HG03039 (cell line): ENCODE results near the gene MLLT1.

ENCODE experiments used
- ATAC-seq: cut with Tn5 transposase; IDR thresholded peaks from one replicate; pipeline ENCODE4 v1.9.1; 2021; ENCODE audit warnings: mild to moderate bottlenecking, moderate library complexity; ENCODE audit not compliant: unreplicated experiment

The MLLT1 gene

DNA sequence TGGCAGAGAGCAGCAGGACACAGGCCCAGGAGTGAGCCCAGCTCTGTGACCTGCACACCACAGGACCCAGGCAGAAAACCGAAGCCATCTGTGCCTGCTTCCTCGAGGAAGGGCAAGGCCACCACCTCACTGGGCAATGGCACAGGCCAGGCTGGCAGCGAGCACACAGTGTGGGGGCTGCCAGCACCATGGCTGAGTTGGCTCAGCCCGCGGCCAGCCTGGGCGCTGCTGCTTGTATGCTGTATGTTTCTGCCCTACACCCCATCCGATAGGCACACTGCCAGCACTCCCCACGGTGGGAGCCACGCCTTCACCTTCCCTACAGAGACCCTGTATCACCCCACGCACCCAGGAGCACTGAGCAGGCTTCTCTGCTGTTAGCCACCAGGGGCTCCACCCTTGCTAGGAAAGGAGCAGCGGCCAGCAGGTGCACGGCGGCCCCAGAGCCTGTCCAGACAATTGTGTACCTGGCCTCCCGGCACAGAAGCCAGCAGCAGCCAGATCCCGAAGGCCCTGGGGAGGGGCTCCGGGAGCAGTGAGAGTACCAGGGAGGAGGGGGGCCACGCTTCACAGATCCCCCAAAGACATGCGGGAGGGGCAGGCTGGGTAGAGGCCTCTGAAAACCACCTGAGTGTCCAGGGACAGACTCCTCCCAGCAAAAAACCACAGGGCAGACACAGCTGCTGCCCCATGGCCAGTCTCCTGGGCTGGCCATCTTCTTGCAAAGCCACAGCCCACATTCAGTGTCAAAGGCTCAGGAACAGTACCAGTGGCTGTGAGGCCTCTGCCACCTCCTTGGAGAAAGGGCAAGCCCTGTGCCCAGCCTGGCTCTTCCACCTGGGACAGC lies 56.1 kb downstream of the MLLT1 start:
- no peak for ATAC-seq

DNA sequence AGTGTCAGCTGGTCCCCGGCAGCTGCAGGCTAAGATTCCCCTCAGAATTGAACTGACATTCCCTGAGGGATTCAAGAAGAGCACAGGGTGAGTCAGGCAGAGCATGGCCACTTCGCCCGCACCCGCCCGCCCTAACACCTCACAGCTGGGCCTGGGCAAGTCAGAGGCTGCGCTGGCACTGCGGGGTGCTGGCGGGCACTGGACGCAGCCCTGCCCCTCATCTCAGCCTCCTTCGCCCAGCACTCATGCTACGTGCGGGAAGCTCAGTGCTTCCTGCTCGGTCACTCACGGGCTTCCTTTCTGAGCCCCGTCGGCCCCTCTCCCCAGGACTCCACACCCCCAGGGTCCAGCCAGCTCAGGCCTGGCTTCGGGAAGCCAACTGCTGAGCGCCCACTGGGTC lies 56.9 kb downstream of the MLLT1 start:
- no peak for ATAC-seq

DNA sequence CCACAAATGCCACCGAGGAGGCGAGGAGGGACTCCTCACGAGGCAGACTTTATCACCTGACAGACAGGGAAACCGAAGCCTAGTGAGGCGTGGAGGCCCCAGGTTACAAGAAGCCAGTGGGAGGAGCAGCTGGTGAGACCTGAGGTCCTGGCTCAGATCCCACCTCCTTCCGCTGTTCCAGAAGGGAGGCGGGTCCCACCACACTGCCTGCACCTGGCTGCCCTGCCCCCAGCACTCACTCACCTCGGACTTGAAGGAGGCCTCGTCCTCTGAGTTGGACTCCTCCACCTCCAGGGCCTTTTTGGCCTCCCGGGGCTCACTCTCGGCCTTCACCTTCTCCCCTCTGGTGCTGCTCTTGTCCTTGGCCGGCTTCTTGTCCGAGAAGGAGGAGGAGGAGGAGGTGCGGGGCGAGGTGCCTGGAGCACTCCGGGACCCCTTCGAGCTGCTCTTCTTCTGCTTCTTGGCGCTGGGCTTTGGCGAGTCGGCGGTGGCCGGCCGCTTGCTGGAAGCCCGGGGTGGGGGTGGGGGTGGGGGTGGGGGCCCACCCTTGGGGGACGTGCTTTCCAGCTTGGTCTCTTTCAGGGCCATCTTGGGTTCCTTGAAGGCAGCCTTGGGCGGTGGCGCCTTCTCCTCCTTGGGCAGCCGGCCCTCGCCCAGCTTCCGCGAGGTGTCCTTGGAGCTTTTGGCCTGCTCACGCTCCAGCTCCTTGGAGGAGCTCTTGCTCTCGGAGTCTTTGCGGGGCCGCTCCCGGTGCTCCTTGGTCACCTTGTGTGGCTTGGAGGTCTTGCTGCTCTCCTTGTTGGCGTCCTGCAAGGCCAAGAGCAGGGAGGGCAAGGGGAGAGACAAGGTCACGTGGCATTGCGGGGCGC lies 57.7 kb downstream of the MLLT1 start:
- ATAC-seq = no peak

DNA sequence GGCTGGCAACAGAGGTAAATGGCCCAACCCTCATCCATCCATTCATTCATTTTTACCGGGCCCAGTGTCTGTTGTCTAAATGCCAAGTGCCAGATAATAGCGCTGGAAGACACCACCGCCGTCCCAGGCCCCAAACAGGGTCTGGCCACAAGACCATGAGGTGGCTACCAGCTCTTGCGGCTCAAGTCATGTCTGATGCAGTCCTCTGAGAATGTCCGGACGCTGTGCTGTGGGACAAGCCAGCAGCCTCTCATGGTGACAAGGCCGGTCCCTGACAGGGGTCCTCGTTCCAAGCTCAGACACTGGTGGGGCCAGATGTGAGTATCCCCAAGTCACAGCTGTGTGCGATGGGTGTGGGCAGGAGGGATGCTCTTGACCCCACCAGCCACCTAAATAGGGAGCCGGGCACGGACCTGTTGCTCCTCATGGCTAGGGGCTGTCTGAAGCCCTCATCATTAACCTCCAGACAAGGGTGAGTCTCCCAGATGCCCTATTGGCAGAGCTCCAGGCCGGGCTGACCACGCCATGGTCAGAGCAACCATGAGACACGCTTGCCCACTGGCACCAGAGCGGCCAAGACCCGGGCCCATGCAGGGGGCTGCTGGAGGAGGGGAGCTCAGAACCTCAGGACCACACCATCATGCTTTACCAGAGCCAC lies 58.4 kb downstream of the MLLT1 start:
- no peak for ATAC-seq

DNA sequence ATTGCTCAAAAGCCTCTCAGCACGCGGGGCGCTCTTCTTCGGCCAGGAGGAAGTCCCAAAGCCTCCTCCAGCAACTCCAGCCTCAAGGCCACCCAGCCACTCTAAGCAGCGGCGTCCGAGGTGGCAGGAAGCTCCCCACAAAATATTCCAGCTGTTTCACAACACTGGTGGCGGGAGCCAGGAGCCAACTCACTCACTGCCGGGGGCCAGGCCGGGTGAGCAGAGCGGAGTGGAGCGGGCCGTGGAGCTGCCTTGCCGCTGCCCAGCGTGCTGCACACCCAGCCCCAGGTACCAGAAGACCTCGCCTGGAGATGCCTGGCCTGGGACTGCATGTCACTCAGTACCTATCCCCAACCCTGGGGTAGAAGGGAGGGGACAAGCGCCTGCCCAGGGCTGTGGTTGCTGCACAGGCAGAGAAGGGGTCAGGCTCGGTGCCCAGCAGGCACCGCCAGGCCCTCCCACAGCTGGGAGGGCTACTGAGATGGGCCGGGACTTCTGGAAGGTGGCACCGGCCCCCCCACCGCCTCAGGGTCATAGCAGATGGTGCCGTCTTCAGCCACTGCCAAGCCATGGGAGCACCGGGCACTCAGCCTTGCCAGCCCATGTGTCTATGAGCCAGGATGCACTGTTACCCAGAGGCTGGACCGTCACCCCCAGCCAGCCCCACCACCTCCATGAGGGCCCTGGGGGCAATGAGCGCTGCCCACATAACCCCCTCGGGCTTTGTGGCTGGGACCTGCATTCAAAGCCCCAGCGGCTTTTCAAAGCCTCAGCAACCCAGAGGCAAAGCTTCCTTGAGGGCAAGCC lies 59.2 kb downstream of the MLLT1 start:
- no peak for ATAC-seq

DNA sequence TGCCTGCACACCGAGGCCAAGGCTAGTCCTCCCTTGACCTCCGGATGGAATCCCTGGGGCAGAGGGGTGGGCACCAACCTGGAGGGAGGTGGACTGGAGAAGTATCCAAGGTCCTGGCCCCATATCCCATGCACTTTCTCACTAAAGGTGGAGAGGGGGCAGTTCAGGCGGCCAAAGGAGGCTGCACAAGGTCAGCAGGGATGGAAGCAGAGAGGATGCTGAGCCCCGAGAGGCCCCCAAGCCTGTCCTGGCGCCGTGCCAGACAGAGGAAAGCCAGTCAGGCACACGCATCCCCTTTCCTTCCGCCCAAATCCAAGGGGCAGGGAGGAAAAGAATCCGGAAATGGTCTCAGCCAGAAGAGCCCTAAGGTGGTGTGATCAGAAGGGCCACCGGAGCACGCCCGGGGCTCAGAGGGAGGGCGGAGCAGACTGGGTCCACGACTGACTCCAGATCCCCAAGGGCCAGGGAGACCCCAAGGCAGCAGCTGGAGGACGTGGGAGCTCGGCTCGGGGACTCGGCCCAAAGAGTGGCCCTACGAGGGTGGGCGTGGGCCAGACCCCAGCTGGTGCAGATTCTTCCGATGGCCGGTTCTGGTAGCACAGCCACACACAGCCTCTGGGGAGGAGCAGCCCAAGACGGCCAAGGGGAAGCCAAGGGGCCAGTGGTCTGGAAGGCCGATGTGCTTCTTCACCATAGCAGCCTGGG lies 60.0 kb downstream of the MLLT1 start:
- ATAC-seq = no peak

DNA sequence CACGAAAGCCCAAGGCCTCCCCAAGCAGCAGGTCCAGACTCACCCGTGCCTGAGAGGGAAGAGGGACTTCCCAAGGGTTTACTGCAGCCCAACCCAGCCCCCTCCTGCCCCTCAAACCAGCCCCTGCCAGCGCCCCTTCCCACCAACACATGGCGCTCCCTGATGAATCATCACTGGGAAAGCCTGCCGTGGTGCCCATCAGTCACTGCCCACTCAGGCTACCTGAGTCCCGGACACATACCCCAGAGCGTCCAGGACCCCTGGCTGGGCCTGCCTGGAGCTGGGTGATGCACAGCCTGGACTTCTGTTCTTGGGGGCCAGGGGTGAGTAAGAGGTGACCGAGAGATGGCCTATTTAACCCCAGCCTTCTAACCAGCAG lies 60.6 kb downstream of the MLLT1 start:
- no peak for ATAC-seq

DNA sequence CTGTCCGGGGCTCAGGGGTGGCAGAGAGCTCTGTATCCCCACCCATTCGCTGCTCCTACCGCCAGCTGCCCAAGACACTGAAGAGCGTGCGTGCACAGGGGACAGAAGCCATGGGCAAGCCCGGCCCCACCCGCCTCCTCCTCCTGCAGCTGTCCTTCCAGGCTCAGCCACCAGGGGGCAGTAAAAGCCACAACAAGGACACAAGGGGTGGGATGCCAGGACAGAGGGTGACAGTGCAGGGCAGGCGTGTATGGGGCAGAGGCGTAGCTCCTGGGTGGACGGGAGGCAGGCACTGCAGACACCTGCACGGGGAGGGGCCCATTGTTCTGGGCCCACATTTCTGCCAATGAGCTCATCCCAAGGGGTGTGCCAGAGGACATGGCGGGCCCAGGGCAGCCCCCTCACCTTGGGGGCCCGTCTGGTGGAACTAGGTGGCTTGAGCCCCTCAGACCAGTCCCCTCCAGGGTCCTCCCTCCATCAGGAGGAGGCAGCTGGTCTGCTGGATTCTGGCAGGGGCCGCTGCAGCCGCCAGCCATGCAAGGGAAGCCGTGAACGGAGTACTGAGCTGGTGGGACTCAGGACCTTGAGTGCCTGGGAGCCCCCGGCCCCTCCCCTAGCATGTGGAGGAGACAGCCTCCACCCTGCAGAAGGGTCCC lies 61.2 kb downstream of the MLLT1 start:
- no peak for ATAC-seq

DNA sequence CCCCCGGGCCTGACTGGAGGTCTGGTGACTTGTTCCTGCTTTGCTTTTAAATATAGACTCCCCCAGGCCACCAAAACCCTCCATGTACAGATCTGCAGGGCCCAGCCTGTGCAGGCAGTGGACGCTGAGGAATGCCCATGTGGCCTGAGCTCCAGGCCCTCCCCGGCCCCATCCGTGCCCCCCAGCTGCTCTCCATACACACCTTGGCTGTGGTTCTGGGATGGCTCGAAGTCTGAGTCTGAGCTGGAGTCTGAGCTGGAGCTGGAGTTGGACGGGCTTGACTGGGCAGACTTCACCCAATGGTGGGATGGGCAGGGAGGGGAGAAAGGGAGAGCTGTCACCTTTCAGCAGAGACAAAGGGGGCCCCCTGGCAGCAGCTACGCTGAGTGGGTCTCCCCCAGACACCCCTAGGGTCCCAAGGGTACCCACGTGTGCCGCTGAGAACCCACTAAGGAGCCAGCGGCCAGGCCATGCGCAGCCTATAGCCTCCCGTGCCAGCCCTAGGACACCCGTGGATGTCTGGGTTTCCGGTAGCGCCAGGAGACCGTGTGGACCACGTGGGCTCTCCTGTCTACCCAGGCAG lies 61.9 kb downstream of the MLLT1 start:
- ATAC-seq = no peak

DNA sequence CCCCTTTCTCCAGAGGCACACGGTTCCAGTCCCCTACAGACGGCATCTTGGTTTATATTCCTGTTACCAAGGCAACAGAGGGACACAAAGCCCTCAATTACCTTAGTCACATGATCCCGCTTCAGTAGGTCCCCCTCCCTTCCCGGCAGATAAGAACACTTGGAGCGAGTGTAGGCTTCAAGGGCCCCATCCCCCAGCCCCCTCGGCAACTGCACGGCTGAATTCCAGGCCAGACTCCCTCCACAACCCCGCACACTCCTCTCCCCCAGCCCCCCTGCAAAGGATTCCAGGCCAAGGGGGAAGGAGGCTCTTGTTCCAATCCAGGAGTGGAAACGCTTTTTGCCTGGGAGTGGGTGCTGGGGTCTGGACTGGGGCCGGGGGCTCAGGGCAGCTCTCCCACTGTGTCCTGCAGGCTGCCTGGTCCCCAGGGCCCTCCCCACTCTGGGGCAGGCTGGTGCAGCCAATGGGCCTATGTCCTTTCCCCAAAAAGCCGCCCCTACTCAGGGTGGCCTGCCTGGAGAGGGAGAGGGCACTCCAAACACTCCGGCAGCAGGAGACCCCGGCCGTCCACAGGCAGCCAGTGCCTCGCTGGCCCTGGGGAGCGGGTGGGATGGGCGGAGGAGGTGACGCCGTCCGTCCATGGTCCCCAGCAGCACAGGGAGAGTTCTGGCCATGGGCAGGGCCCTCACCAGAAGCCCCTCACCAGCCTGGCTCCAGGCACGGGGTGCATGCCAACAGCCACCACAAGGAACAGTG lies 62.6 kb downstream of the MLLT1 start:
- ATAC-seq = no peak

DNA sequence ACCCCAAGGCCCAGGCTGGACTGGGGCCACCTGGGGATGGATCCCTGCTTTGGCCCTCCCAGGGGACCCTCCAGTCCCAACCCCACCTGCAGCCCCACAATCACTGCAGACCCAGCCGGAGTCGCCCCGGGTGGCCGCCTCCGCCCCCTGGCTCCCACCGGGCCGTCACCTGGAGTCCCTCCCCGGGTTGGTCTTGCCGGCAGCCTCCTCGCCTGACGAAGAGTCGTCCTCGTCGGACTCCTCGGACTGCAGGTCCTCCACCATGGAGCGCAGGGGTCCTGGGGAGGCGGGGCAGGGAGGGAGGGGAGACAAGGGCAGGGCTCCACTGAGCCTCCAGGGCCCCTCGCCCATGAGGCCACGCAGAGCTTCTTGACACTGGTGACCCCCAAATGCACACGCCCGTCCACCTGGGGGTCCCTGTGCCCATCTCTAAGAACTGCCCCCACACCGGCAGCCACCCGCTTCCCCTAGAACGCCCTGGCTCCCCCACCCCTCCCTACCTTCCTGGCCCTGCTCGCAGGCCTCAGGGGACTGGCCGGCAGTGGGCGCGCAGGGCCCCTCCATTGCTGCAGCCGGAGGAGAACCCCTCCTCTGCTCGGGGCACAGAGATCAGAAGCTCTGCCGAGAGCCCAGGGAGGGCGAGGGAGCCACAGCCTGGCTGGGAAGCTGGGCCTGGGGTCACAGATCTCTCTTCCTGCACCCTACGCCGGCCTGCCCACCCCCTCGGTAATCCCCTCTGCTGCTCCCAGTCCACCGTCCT lies 63.4 kb downstream of the MLLT1 start:
- no peak for ATAC-seq

DNA sequence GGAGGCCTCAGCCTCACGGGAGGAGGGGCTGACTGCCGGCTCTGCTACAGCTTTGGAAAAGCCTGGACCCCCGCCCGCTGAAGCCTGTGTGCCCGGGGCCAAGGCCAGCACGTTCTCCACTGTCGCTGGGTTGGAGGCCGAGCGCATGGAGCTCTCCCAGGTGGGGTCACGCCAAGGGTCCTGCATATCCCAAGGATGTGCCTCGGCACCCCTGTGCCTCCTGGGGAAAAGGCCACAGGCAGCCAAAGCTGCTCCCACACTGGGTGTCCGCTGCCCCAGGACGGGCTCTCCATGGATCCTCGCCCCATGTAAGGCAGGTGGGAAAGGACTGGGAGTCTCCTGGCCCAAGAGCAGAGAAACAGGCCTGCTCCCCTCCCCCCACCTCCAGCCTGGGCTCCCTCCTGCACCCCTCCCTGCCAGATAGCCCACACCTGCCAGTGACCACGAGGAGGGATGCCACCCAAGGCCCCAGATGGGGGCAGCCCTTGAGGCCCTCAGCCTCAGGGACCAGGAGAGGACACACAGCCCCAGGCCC lies 64.0 kb downstream of the MLLT1 start:
- ATAC-seq = no peak

DNA sequence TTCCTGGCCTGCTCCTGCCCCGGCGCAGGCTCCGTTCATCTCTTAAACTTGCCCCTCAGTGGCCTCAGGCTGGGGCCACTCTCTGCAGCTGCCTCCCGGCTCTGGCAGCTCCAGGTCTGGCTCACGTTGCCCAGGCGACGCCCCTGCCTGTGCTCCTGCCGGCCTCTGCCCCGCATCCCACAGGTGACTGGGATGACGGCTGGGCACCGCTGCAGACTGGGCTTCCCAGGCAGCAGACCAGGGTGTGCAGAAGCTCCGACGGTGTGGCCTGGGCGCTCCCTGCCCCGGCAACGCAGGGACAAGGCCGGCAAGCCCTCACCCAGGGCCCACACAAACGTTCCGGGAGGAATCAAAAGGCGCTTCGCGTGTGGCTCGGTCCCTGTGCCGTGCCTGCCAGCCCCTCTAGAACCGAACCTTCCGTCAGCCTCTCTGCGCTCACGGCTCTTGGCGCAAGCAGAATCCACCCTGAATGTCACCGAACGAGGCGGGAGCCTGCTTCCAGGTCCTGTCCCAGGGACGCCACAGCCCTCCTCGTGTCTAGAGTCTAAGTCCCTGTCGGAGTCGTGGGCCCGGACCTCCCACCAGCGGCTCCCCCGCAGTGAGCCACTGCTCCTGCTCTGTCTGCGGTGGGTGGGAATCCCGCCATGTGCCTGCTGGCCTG lies 64.8 kb downstream of the MLLT1 start:
- ATAC-seq = no peak

DNA sequence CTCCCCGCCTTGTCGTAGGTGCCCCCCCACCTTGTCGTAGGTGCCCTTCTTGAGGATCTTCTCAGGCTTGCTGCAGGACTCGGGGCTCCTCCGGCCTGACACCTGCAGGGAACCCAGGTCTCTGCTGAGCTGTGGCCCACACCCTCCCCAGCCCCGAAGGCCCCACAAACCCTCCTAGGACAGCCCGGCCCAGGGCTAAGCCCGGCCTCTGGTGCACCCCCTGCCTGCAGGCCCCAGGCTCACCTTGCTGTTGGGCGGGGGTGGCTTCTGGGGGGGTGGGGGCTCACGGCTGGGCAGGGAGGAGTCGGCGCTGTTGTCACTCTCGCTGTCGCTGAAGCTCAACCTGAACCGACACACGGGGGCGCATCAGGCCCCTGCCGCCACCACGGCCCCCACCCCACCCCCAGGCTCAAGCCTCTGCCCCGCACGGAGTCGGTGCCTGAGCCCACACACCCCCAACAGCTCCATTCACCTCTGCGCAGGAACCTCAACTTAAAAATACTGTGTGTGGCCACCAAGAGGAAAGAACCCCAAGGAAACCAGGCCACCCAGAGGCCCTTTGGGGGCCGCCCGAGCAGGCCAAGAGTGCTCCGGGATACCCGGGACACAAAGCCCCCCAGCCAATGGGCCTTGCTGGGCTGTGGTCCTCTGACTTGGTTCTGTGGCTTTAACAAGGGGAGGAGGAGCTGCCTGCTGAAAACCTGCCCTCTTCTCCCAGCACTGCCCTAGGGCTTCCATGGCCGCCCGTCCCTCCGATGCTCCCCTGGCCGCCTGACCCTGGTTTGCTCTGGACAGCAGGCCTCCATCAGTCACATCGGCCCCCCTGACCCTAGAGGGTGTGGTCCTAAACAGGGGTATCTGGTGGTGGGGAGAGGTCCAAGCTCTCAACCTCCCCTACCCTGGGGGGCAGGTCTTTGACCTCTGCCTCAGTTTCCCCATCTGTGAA lies 65.8 kb downstream of the MLLT1 start:
- ATAC-seq = no peak

DNA sequence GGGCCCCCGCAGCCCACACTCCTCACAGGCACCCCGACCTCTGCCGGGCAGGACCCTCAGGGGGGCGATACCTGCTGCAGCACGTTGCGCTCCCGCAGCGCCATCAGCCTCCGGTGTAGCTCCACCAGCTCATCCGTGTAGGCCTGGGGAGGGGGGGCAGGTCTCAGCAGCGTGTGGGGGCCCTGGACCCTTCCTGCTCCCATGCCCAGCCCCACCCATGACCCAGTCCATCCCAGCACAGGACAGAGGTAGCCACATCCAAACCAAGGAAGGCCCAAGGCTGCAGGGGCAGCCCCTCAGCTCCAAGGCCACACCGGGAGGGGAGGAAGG lies 66.5 kb downstream of the MLLT1 start:
- ATAC-seq = no peak
